NCI-H1105 treated with DMSO at 0.1 percent for 48 hours (cell line): Measurements from ENCODE around the gene AKR1C3.

Source experiments
- DNase-seq: peaks from one replicate; lab custom pipeline; 2025; lab: John Stamatoyannopoulos, UW

Gene AKR1C3

DNA sequence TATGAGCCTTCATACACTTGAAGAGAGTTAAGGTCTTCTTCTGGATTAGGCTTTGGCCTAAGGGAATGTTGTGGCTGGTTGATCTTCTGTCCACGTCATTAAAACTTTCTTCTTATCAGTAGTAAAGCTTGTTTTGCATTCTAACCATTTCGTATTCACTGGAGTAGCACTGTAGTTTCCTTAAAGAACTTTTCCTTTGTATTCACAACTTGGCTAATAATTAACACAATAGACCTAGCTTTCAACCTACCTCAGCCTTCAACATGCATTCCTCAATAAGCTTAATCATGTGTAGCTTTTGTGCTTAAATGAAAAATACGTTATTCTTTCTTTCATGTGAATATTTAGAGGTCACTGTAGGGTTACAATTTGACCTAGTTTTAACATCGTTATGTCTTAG, 48.0 kb downstream of the AKR1C3 start:
- DNase-seq = no peak

DNA sequence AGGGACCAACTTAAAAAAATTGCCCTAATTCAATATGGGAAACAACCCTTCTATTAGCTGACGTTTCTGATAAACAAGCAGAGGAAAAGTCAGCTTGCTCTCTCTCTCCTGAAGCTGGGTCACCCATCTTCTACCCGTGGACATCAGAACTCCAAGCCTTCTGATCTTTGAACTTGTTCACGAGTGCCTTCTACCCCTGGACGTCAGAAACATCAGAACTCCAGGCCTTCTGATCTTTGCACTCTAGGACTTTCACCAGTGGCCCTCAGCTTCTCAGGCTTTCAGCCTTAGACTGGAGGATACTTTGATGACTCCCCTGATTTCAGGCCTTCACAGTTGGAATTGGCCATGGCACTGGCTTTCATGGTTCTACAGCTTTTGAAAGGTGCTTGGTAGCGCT, 48.9 kb downstream of the AKR1C3 start:
- DNase-seq = no peak

DNA sequence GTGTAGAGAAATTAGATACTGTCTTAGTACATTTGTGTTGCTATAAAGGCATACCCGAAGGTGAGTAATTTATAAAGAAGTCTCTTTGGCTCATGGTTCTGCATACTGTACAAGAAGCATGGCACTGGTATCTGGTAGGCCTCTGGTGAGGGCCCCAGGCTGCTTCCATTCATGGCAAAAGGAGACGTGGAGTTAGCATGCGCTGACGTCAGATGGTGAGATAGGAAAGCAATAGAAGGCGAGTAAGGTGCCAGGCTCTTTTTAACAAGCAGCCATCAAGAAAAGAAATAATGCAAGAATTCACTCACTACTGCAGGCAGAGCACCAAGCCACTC, 52.7 kb downstream of the AKR1C3 start:
- DNase-seq = no peak

DNA sequence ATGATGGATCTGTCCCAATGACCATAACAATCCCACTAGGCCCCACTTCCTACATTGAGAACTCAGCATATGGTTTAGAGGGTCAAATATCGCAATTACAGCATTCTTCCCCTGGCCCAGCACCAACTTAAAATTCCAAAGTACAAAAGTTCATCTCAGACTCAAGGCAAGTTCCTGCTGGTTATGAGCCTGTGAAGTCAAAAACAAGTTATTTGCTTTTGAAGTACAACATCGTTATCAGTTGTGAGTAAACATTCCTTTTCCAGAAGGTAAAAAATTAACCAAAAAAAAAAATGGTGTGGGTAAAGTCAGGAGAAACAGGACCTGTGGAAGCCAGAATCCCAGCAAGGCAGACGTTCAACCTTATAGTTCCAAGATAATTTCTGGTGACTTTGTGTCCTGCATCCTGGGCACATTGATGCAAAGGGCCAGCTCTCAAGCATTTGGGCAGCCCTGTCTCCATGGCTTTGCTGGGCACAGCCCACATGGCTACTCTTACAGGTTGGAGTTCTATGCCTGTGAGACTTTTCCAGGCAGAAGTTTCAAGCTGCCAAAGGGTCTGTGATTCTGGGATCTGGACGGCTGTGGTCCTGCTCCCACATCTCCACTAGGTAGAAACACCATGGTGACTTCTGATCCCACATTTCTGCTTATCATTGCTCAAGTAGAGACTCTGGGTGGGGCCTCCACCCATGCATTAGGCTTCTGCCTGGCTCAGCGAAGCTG, 53.2 kb downstream of the AKR1C3 start:
- no peak for DNase-seq

DNA sequence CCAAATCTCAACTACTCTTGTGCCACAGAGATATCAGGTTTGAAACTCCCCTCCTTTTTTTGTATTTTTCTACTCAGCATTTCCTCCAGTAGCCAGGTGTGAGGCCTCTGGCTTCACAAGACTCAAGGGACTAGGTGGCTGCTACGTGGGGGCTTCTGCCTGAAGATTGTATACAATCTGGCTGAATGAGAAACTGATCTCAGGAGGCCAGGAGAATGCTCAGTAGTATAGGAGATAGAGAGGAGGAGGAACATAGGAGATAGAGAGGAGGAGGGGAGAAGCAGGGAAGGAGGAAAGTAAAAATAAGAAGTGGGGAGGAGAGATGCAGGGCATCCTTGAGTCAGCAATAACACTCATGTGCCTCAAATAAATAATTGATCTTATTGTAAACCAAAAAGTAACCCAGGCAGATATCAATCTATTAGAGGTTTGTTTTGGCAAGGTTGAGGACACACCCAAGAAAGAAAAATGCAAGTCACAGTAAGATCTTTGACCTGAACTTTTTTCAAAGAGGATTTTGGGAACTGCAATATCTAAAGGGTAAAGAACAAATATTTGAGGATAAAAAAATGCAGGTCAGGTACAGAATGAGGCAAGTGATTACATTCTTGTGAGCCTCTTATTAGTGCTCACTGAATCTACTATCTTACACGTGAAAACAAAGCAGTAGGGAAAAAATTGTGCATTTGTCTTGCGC, 53.9 kb downstream of the AKR1C3 start:
- DNase-seq = no peak

DNA sequence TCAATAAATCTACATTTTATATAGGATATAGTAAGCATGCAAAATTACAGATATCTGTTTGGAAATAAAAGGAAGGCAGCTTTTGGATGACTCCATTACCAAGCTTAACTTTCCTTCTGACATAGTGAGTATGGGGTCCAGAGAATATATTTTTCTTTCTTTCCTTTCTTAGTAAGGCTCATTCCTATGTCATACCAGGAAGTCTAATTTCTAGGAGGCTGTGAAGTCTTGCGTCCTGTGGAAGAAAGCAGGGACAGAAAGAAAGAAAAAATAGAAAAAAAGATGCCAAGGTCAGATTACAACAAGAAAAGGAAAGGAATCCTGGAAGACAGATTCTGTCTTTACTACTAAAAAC, 54.4 kb downstream of the AKR1C3 start:
- DNase-seq = no peak

DNA sequence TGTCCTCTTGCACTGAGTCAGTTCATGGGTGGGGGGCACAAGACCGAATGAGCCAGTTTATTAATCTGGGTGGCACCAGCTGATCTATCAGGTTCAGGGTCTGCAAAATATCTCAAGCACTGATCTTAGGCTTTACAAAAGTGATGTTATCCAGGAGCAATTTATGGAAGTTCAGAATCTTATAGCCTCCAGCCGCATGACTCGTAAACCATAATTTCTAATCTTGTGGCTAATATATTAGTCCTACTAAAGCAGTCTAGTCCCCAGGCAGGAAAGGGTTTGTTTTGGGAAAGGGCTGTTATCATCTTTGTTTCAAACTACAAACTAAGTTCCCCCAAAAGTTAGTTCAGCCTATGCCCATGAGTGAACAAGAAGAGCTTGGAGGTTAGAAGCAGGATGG, 56.9 kb downstream of the AKR1C3 start:
- DNase-seq = no peak

DNA sequence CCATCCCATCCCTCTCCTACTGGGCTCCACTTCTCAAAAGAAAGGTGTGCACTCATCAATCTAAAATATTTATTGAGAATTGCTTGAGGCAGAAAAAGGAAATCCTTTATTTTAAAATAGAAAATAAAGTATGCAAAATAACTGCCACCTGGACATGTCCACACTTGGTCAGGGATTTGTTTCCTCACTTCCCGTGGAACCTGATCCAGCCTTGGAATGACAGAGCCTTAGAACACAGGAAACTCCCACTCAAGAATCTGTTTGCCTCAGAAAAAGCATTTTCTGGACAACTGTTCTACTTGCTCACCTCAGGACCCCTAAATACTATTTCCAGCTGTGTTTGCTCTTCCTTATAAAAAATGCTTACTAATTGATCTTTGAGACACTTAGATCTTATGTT, 61.7 kb downstream of the AKR1C3 start:
- no peak for DNase-seq
